Right forelimb (tissue), 1 donor: ENCODE data around the gene EPHA6.

ENCODE experiments used
- DNase-seq: peaks from one replicate; pipeline ENCODE4 v3.0.0-alpha.2; 2018

EPHA6 gene

GRCh38 chr3:97662264-97662663, 847.9 kb downstream of the EPHA6 start:
- no peak for DNase-seq

GRCh38 chr3:97662762-97663161, 848.4 kb downstream of the EPHA6 start:
- no peak for DNase-seq

- DNase-seq = no peak
Measured at GRCh38 chr3:97665896-97666295, 851.5 kb downstream of the EPHA6 start.

- no peak for DNase-seq
Measured at GRCh38 chr3:97670952-97671351, 856.6 kb downstream of the EPHA6 start.

- DNase-seq = no peak
Measured at GRCh38 chr3:97673357-97673997, 859.1 kb downstream of the EPHA6 start.

- DNase-seq = no peak
Measured at GRCh38 chr3:97674461-97674860, 860.1 kb downstream of the EPHA6 start.

- no peak for DNase-seq
Measured at GRCh38 chr3:97680210-97680609, 865.8 kb downstream of the EPHA6 start.

GRCh38 chr3:97680696-97681095, 866.3 kb downstream of the EPHA6 start:
- no peak for DNase-seq

GRCh38 chr3:97684490-97684889, 870.1 kb downstream of the EPHA6 start:
- no peak for DNase-seq

GRCh38 chr3:97686258-97686657, 871.9 kb downstream of the EPHA6 start:
- no peak for DNase-seq

GRCh38 chr3:97687734-97688133, 873.3 kb downstream of the EPHA6 start:
- no peak for DNase-seq

GRCh38 chr3:97689111-97689510, 874.7 kb downstream of the EPHA6 start:
- DNase-seq = no peak

- no peak for DNase-seq
Measured at GRCh38 chr3:97689962-97690361, 875.6 kb downstream of the EPHA6 start.

GRCh38 chr3:97691354-97691753, 877.0 kb downstream of the EPHA6 start:
- no peak for DNase-seq

GRCh38 chr3:97692389-97692788, 878.0 kb downstream of the EPHA6 start:
- DNase-seq = no peak

GRCh38 chr3:97692831-97693230, 878.4 kb downstream of the EPHA6 start:
- DNase-seq = no peak

- no peak for DNase-seq
Measured at GRCh38 chr3:97694876-97695275, 880.5 kb downstream of the EPHA6 start.

GRCh38 chr3:97698691-97699090, 884.3 kb downstream of the EPHA6 start:
- DNase-seq = no peak

GRCh38 chr3:97699889-97700288, 885.5 kb downstream of the EPHA6 start:
- no peak for DNase-seq

- DNase-seq = no peak
Measured at GRCh38 chr3:97705764-97706163, 891.4 kb downstream of the EPHA6 start.

- DNase-seq = no peak
Measured at GRCh38 chr3:97706226-97706625, 891.8 kb downstream of the EPHA6 start.

GRCh38 chr3:97711654-97712053, 897.3 kb downstream of the EPHA6 start:
- DNase-seq = no peak

GRCh38 chr3:97712919-97713318, 898.5 kb downstream of the EPHA6 start:
- no peak for DNase-seq

GRCh38 chr3:97713634-97714033, 899.2 kb downstream of the EPHA6 start:
- DNase-seq = no peak

- peak; percentile 82 for DNase-seq
Measured at GRCh38 chr3:97719156-97719821, 904.9 kb downstream of the EPHA6 start.
